HG03457 (cell line): ENCODE measurements around the gene RAB17.

Experiments
- ATAC-seq: cut with Tn5 transposase; IDR thresholded peaks from one replicate; pipeline ENCODE4 v1.9.1; 2021; ENCODE audit warnings: moderate number of reproducible peaks; ENCODE audit not compliant: unreplicated experiment

The RAB17 gene

DNA sequence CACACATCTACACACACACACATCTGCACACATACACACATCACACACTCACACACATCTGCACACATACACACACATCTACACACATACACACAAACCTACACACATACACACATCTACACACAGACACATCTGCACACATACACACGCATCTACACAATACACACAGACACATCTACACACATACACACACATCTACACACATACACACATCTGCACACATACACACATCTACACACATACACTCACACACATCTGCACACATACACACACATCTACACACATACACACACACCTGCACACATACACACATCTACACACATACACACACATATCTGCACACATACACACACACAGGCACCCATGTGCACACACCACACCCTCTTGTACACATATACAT lies 24.6 kb downstream of the RAB17 start:
- no peak for ATAC-seq

DNA sequence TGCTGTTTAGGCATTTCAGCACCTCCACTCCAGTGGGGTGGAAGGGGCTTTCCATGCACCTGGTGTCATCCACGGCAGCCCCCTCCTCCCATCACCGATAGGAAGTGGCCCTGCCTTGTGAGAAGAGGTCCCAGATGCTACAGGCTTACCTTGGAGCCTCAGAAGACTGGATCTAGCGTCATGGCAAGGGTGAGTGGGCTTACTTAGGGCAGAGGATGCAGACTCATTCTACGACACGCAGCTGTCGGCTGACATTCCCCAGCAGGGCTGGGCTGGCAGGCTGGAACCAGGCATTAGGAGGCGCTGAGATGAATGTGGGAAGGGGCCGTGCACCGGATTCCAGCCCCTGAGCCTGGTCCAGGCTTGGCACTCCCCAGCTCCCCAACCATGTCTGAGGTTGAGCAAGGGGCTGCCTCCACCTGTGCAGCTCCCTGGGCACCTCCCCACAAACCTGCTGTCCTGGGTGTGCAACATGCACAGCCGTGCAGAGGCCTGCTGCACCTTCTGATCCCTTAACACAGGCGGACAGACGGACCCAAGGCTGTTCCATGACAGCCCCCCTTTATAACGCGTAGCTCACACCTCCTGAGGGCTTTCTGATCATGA lies 25.9 kb downstream of the RAB17 start:
- ATAC-seq, result no peak

DNA sequence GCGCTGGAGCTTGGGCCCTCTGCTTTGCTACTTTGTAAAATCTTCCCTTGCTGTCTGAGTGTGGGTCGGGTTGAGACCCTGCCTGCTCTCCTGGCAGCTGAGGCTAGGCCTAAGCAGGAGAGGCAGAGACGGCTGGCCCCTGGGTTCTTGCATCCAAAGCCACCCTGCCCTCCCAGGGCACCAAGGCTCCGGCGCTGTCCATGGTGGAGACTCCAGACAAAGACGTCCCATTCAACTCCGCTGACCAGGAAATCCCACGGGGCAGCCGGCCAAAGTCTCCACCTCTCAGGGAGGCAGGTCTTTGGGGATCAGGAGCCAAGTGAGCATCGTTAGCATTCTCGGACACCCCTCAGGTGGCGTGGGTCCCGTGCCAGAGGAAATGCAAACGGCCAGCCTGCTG lies 26.7 kb downstream of the RAB17 start:
- no peak for ATAC-seq

- no peak for ATAC-seq
Measured at GRCh38 chr2:237561221-237561620, 29.3 kb downstream of the RAB17 start.

DNA sequence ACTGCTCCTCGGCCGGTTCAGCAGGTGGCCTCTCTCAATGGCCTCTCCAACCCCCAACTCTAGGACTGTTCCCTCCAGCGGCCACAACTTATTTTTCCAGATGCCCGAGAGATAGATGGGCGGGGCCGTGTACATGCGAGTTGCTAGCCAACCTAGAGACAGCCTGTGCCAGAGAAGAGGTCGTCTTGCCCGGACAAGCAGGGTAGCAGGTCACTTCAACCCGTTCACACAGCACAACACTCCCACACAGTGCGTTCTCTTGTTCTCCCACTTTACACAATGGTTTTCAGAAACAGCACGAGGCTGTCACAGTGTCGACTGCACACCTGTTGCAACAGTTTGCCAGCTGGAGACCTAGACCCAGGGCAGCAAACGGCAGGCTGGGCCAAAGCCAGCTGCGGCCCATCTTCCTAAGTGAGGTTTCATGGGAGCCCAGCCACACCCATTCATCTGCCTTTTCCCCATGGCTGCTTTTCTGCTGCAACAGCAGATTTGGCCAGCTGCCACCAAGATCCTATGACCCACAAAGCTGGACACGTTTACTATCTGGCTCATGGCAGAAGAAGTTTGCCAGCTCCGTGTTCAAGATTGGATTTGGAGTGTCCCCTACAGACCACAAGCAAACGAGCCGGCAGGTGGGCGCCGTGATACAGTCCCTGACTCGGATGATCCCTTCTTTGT lies 31.4 kb downstream of the RAB17 start:
- no peak for ATAC-seq

DNA sequence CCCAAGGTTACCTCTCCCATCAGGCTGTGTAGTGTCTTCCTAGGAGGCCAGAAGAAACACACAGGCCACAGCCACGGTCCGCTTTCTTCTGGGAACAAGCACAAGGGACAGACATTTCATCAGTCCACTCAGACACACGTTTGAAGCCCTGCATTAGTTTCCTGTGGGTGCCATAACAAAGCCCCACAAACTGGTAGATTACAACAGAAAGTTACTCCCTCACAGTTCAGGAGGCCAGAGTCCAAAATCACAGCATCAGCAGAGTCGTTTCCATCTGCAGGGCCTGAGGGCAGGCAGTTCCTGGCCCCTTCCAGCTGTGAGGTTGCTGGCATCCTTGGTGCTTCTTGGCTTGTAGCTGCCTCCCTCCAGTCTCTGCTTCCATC lies 32.9 kb downstream of the RAB17 start:
- peak; percentile 14 for ATAC-seq

DNA sequence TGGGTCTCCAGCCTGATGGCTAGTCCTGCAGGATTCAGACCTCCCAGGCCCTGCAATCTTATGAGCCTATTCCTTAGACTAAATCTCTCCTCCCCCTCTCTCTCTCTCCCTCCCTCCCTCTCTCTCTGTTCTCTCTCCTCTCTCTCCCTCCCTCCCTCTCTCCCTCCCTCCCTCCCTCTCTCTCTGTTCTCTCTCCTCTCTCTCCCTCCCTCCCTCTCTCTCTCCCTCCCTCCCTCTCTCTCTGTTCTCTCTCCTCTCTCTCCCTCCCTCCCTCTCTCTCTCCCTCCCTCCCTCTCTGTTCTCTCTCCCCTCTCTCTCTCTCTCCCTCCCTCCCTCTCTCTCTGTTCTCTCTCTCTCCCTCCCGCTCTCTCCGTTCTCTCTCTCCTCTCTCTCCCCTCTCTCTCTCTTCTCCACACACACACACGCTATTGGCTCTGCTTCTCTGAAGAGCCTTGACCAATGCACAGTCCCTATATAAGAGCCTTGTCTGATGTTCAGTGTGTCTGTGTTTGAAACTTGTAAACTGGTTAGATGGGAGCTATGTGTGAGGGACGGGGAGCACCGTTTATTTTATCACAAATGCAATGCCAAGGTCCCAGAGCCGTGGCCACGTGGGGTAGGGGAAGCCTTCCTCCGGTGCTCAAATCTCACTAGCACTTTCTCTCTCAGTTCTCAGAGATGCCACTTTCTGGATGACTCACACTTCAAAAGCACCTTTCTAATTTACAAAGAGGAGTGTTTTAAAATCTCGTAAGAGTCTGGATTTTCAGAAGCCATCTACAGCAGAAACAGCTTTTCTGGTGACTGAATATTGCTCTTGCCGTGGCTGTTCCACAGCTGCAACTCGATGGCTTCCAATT lies 33.5 kb downstream of the RAB17 start:
- peak; percentile 86 for ATAC-seq

DNA sequence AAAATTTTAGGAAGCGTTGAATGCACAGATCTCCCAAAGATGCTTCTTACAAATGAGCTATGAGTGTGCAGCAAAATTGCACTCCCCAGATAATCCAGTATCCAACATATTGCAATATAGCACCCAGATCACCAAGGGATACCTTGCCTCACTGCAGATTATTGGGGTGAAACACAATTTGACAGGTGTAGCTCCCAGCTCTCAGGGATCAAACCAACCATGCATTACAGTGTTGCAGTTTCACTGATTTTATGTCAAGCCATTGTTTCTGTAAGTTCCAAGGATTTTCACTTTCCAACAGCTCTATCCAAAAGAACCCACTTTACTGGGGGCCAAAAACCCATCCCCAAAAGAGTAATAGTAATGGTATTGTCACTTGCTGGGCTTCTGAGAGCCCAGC lies 35.0 kb downstream of the RAB17 start:
- no peak for ATAC-seq

GRCh38 chr2:237553948-237554347 lies 36.6 kb downstream of the RAB17 start:
- no peak for ATAC-seq

DNA sequence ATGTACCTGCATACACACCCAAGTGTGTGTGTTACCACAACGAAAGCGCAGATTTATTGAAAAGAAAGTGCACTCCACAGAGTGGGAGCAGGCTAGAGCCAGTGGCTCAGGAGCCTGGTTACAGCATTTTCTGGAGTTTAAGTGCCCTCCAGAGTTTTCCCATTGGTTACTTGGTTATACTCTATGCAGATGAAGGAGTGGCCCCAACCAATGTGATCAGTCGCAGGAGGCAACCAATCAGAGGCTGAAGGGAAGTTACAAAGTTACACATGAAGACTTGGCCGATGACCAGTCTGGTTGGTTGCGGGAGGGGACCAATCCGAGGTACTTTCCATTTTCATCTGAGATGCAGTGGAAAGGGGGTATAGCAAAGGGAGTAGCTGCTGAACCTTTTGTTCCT lies 37.6 kb downstream of the RAB17 start:
- no peak for ATAC-seq

GRCh38 chr2:237551071-237551574 lies 39.4 kb downstream of the RAB17 start:
- ATAC-seq, result no peak

GRCh38 chr2:237549643-237550415 lies 40.7 kb downstream of the RAB17 start:
- ATAC-seq, result no peak

DNA sequence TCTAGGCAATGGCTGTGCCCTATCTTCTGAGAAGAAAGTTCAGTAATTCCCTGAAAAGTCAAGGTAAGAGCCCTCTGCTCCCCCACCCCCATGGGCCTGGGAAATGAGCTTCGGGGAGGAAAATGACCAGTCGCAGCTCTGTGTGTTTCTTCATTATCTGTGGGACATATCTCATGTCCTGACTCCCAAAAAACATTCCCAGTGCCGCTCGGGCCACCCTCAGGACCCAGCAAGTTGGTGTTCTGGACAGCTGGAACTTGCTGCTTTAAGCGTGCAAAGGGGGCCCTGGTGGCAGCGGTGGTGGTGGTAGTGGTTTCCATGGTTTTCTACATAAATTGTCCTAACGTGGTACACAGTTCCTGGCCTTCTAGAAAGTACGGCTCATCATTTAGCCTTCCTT lies 41.3 kb downstream of the RAB17 start:
- ATAC-seq, result no peak

DNA sequence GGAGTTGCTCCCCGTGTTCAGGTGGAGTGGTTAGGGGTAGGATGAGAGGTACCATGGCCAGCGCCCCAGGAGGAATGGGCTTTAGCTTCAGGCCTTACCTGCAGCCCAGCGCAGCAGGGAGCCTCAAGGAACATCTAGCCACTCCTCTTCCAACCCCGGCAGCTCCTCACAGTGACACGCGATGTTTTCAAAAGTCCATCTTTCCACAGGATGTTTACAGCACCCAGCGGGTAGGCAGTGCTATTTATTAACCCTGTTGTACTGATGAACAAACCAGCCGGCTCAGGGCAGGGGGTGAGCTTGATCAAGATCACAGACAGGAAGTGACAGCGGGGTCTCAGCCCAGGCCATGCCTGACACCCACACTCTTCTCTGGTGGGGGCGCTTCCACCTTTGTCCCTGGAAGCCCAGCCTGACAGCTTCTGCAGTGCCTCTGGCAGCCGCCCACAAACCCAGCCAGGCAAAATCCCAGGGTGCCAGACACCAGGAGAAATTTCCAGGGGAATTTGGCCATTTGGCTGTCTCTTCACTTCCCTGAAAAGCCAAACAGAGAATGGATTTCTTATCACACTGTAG lies 42.6 kb downstream of the RAB17 start:
- no peak for ATAC-seq

DNA sequence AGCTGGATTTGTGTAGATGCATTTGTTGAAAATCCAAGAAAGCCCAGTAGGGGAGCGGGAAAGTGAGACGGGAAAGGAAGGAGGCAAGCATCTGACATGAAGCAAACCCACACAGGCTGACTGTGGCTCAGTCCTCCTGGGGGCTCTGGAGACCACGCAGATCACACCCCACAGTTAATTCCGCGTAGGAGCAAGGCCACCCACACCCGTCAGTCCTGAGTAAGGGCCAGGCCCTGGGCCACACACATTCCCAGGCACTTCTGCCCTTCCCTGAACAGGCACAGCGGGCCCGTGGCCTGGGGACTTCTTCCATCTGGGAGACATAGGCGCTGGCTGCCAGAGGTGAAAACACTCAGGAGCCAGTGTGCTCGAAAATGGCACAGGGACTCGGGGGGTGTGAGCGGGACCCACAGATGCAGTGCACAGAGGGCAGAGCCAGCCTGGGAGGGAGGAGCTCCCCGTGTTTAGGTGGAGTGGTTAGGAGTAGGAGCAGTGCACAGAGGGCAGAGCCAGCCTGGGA lies 43.6 kb downstream of the RAB17 start:
- ATAC-seq, result no peak

DNA sequence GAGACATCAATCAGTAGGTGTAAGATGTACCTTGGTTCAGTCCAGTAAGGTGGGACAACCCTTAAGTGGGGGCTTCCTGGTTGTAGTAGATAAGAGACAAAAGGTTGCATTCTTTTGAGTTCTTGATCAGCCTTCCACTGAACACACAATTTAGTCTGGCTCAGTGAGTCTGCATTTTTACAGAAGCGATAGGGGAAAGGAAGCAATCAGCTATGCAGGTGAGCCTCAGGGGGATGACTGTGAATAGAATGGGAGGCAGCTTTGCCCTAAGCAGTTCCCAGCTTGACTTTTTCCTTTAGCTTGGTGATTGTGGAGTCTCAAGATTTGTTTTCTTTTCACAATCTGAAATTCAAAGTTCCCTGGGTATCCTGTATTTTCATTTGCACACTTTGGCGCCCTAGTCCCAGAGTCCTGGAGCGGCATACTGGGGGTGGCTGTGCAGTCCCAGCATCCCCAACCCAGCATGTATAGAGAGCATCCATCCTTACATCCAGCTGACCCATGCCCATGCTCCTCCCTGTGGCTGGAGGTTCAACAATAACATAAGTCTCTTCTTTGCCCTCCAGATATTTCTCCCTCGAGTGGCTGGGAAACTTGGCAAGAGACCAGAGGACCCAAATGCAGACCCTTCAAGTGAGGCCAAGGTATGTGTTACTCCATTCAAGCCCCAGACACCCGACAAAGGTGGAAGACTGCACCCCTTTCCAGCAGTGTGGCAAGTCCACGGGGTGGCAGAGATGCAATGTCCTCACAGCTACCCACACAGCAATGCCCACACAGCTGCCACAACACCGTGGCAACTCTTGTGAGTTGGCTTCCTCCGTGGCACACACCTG lies 44.3 kb downstream of the RAB17 start:
- ATAC-seq, result no peak

- no peak for ATAC-seq
Measured at GRCh38 chr2:237542001-237542704, 48.4 kb downstream of the RAB17 start.

GRCh38 chr2:237541243-237541642 lies 49.3 kb downstream of the RAB17 start:
- no peak for ATAC-seq

GRCh38 chr2:237540823-237541222 lies 49.7 kb downstream of the RAB17 start:
- no peak for ATAC-seq
